Measurements from ENCODE around the gene TACC2. TPM values are rescaled to one million over a fixed set of nuclear protein-coding genes. Genes with fewer than 3 reads are reported as not detected.

TACC2 gene
- total RNA-seq, 2 experiments from 2014 or later: not detected

DNA sequence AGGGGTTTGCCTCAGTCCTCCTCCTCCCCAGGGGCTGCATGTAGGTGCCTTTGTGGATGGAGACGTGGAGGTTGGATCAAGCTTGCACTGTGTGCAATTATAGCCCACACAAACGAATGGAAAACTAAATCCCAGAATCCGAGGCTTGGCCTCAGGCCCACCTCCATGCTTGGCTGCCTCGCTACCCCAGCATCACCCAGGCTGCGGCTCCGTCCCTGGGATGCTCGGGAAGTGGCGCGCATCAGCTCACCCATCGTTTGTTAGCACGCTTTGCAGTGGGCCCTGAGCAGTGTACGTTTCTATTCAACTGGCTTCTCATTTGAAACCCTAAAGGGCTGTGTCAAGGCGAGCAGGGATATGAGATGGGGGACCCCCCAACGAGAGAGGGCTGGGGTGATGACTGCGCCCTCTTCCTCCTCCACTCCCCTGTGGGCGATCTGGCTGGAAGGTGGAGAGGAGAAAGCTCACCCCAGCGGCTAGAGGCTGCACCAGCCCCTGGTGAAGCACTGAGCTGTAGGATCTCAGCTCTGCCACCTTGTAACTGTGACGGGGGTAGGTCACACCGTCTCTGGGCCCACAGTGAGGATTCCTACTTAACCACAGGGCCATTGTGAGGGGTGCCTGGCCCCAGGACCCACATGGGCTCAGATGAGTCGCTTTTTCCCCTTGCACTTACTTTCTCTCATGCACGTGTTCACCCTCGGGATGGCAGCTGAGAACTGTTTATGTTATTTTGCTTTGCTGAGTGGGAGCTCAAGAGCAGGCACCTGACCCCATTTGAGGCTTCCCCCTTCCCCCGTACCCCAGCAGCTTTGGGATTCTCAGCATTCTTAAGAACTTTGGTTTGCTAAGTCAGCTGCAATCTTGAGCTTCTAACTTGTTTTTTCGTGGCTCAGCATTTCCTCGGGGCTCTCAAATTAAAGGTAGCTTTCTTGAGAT lies 269.4 kb downstream of the TACC2 start:
- Mint-ChIP-seq H3K36me3 (ENCODE audit: low read depth) (no peaks in the 10 kb centered on the region), H3K27me3 (peaks cover 7% of the 10 kb centered on the region), H3K4me1 (ENCODE audit: low read depth) (no peaks in the 10 kb centered on the region), H3K9me3 (peaks cover 9% of the 10 kb centered on the region), H3K4me3 (no peak overlapping the region), H3K27ac (no peak overlapping the region)
- TF ChIP-seq, protein P1, sequence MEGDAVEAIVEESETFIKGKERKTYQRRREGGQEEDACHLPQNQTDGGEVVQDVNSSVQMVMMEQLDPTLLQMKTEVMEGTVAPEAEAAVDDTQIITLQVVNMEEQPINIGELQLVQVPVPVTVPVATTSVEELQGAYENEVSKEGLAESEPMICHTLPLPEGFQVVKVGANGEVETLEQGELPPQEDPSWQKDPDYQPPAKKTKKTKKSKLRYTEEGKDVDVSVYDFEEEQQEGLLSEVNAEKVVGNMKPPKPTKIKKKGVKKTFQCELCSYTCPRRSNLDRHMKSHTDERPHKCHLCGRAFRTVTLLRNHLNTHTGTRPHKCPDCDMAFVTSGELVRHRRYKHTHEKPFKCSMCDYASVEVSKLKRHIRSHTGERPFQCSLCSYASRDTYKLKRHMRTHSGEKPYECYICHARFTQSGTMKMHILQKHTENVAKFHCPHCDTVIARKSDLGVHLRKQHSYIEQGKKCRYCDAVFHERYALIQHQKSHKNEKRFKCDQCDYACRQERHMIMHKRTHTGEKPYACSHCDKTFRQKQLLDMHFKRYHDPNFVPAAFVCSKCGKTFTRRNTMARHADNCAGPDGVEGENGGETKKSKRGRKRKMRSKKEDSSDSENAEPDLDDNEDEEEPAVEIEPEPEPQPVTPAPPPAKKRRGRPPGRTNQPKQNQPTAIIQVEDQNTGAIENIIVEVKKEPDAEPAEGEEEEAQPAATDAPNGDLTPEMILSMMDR (IDR thresholded peaks at IDR 0.05): no peak
- DNase-seq: peak; percentile 8
- no peak for ATAC-seq
- POLR2A ChIA-PET: no interaction called here
- CTCF ChIA-PET: interaction anchor here (3.9 kb wide), 1 partner anchor 10 kb away, joined by 17 read pairs; no protein-coding TSS in a partner anchor
- intact Hi-C loops (cut with micrococcal nuclease): no loop called here

DNA sequence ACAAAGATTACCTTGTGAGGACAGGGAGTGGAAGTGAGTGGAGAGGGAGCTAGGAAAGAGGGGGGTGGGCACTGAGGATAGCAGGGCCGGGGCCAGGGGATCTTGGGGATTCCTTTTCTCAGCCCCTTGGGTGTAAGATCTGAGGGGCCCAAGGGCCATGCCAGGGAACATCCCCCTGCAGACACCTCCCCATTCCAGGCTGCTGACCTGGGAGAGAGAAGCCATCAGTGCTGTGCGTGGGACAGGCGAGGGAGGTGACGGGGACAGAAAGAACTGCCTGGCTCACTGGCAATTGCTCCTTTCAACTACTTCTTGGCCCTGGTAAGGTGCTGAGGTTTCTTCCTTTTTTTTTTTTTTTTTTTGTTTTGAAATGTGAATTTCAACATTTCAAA lies 270.1 kb downstream of the TACC2 start:
- ATAC-seq (no peak), DNase-seq (no peak)
- Mint-ChIP-seq H3K36me3 (ENCODE audit: low read depth) (no peaks in the 10 kb centered on the region), H3K27me3 (peaks cover 7% of the 10 kb centered on the region), H3K27ac (no peak overlapping the region), H3K9me3 (peaks cover 11% of the 10 kb centered on the region), H3K4me1 (ENCODE audit: low read depth) (no peaks in the 10 kb centered on the region), H3K4me3 (no peak overlapping the region)
- ChIA-PET POLR2A (no interaction called here), CTCF (interaction anchor here (3.9 kb wide), 1 partner anchor 9 kb away, joined by 17 read pairs; no protein-coding TSS in a partner anchor)
- TF ChIP-seq, protein P1 (IDR thresholded peaks at IDR 0.05): no peak
- intact Hi-C loops (cut with micrococcal nuclease): no loop called here

DNA sequence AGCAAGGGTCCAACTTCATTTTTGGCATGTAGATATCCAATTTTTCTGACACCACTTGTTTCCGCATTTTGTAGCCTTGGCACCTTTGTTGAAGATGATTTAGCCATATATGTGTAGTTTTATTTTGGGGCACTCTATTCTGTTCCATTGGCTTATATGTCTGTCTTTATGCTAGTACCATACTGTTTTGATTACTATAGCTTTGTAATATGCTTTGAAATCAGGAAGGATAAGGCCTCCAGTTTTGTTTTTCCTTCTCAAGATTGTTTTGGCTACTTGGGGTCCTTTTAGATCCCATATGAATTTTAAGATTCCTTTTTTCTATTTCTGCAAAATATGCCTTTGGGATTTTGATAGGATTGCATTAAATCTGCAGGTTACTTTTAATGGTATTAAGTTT lies 272.6 kb downstream of the TACC2 start:
- Mint-ChIP-seq H3K4me1 (ENCODE audit: low read depth) (no peaks in the 10 kb centered on the region), H3K27me3 (peaks cover 12% of the 10 kb centered on the region), H3K4me3 (no peak overlapping the region), H3K36me3 (ENCODE audit: low read depth) (no peaks in the 10 kb centered on the region), H3K9me3 (peaks cover 11% of the 10 kb centered on the region), H3K27ac (no peak overlapping the region)
- intact Hi-C loops (cut with micrococcal nuclease): no loop called here
- ATAC-seq (no peak), DNase-seq (no peak)
- POLR2A ChIA-PET: no interaction called here
- CTCF ChIA-PET: no interaction called here
- TF ChIP-seq, protein P1 (IDR thresholded peaks at IDR 0.05): no peak

DNA sequence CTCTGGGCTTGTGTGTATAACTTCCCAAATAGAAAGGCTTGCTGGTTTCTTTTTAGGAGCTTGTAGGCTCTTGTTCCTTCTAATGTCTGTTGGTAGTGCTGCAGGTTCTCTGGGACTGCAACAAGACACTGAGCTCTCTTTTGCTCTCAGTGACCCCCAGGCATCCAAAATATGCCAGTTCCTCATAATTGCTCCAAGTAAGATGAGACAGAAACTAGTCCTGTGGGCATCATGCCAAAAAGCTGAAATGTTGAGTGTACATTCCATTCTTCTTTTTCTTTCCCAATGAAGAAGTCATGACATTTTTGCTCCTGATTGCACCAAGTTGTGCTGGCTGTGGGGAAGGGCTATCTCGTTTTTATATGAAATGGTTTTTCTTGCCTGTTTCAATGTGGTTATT lies 275.0 kb downstream of the TACC2 start:
- Mint-ChIP-seq H3K4me3 (no peak overlapping the region), H3K4me1 (ENCODE audit: low read depth) (no peaks in the 10 kb centered on the region), H3K36me3 (ENCODE audit: low read depth) (no peaks in the 10 kb centered on the region), H3K27me3 (peaks cover 12% of the 10 kb centered on the region), H3K9me3 (peaks cover 11% of the 10 kb centered on the region), H3K27ac (no peak overlapping the region)
- ChIA-PET POLR2A (interaction anchor here (0.6 kb wide), 1 partner anchor 216 kb away, joined by 3 read pairs; no protein-coding TSS in a partner anchor), CTCF (no interaction called here)
- intact Hi-C loops (cut with micrococcal nuclease): no loop called here
- TF ChIP-seq, protein P1 (IDR thresholded peaks at IDR 0.05): no peak
- ATAC-seq (no peak), DNase-seq (no peak)

DNA sequence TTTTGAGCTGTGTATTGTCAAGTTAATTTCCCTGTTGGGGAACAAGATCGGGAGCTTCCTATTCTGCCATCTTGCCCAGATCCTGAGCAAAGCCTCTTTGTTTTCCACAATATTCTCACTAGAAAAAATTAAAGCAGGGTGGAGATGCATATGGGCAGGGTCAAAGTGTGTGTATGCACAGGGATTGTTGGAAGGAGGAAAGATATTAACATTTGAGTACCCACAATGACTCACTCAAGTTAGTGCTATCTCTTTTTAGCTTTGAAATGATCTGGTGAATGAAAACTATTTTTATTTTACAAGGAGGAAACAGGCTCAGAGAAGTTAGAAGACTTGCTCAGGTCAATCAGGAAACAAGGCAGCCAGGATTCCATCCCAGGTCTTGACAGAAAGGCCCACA lies 275.5 kb downstream of the TACC2 start:
- Mint-ChIP-seq H3K4me1 (ENCODE audit: low read depth) (no peaks in the 10 kb centered on the region), H3K27me3 (peaks cover 12% of the 10 kb centered on the region), H3K9me3 (peaks cover 11% of the 10 kb centered on the region), H3K36me3 (ENCODE audit: low read depth) (no peaks in the 10 kb centered on the region), H3K27ac (no peak overlapping the region), H3K4me3 (no peak overlapping the region)
- TF ChIP-seq, protein P1 (IDR thresholded peaks at IDR 0.05): no peak
- ChIA-PET CTCF (no interaction called here), POLR2A (interaction anchor here (0.6 kb wide), 1 partner anchor 216 kb away, joined by 3 read pairs; no protein-coding TSS in a partner anchor)
- intact Hi-C loops (cut with micrococcal nuclease): no loop called here
- no peak for DNase-seq
- ATAC-seq: no peak

Data from activated CD8-positive, alpha-beta T cell treated with anti-CD3 and anti-CD28 coated beads for 36 hours (primary cell).